HUES64 (cell line): ENCODE measurements around the gene MLLT3.

Source experiments
- H3K27ac ChIP-seq: 2 replicates; pipeline ENCODE4 v1.7.0; 2013; ENCODE audit warnings: low read depth, low read length, inconsistent platforms
- H3K27me3 ChIP-seq: 2 replicates; pipeline ENCODE4 v1.6.1; 2013; ENCODE audit warnings: mild to moderate bottlenecking, low read length; ENCODE audit not compliant: insufficient read depth
- H3K36me3 ChIP-seq: 2 replicates; pipeline ENCODE4 v1.6.1; 2013; ENCODE audit warnings: mild to moderate bottlenecking, low read length; ENCODE audit not compliant: insufficient read depth
- H3K4me1 ChIP-seq: 2 replicates; pipeline ENCODE4 v1.6.1; 2013; ENCODE audit warnings: mild to moderate bottlenecking, low read length, moderate library complexity; ENCODE audit not compliant: insufficient read depth
- H3K4me3 ChIP-seq: 2 replicates; pipeline ENCODE4 v1.5.1; 2013; ENCODE audit warnings: mild to moderate bottlenecking, low read length, moderate library complexity
- H3K9ac ChIP-seq: 2 replicates; pipeline ENCODE4 v1.6.1; 2013; ENCODE audit warnings: mild to moderate bottlenecking, low read depth, low read length
- H3K9me3 ChIP-seq: 2 replicates; pipeline ENCODE4 v1.6.1; 2013; ENCODE audit warnings: low read depth, low read length; ENCODE audit not compliant: insufficient read depth
- WGBS: fragments of 150-250, 120-280 bp; methylation state at CpG from one replicate; pipeline ENCODE4 v1.1.7; 2013; ENCODE audit warnings: missing lambda C conversion rate; 5-methylcytosine and 5-hydroxymethylcytosine counted together

MLLT3 gene

DNA sequence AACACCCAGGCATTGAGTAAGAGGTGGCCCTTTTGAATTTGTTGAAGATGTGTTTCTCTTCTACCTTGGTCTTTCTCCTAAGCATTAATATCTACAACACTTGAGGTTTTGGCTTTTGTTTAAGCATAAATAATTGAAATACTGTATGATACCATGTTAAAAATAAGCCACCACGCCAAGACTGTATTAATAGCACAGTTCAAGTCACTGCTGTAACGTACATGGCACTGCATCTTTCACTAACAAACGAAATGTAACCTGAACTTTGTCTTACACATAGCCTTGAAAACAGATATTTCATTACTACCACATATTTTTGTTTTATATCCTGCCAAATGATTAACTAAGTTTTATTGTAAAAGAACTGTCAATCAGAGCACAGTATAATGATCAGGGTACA lies 112.8 kb downstream of the MLLT3 start:
- WGBS, result 91% methylated on average over 3 of the region's 3 CpGs
- no peak overlapping the region for H3K27ac ChIP-seq

DNA sequence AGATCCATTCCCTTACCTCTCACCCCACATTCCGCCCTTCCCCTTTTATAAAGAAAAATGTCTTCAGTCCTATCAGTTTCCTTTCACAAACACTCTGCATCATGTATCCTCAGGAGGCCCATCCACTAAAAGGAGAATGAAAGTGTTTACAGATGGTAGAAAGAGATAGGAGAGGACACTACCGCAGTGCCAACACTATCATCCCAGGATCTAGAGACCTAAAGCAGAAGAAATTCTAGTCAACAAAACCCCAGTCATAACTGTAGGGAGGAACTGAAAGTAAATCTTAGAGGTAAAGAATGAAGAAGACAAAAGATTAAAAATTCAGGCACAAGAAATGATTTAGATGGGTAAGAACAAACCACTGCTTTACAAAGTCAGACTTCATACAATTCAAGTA lies 114.1 kb downstream of the MLLT3 start:
- H3K4me1 ChIP-seq, result no peaks in the 10 kb centered on the region
- no peaks in the 10 kb centered on the region for H3K36me3 ChIP-seq
- 100% methylated on average over 1 of the region's 2 CpGs for WGBS
- H3K27ac ChIP-seq, result no peak overlapping the region
- no peak overlapping the region for H3K9ac ChIP-seq
- H3K27me3 ChIP-seq, result no peaks in the 10 kb centered on the region
- no peak overlapping the region for H3K4me3 ChIP-seq
- no peaks in the 10 kb centered on the region for H3K9me3 ChIP-seq

More for the DNA sequence above, 112.8 kb downstream of the MLLT3 start:
- Histone ChIP-seq H3K9ac (no peak overlapping the region), H3K9me3 (no peaks in the 10 kb centered on the region), H3K4me1 (no peaks in the 10 kb centered on the region), H3K27me3 (no peaks in the 10 kb centered on the region), H3K36me3 (no peaks in the 10 kb centered on the region), H3K4me3 (no peak overlapping the region)

- no peaks in the 10 kb centered on the region for H3K27me3 ChIP-seq
- no peaks in the 10 kb centered on the region for H3K9me3 ChIP-seq
- H3K4me1 ChIP-seq, result no peaks in the 10 kb centered on the region
- no peak overlapping the region for H3K4me3 ChIP-seq
- no peak overlapping the region for H3K27ac ChIP-seq
- H3K9ac ChIP-seq, result no peak overlapping the region
- H3K36me3 ChIP-seq, result no peaks in the 10 kb centered on the region
- WGBS, result 57% methylated on average over 1 of the region's 1 CpG
These were observed 114.9 kb downstream of the MLLT3 start for GRCh38 chr9:20507431-20507830.

- Histone ChIP-seq H3K9me3 (no peaks in the 10 kb centered on the region), H3K36me3 (no peaks in the 10 kb centered on the region), H3K4me3 (no peak overlapping the region), H3K4me1 (no peaks in the 10 kb centered on the region), H3K9ac (no peak overlapping the region), H3K27ac (no peak overlapping the region), H3K27me3 (no peaks in the 10 kb centered on the region)
- WGBS, result 89% methylated on average over 11 of the region's 11 CpGs
These were observed 116.0 kb downstream of the MLLT3 start for GRCh38 chr9:20506099-20506900.

GRCh38 chr9:20505574-20505973 lies 116.7 kb downstream of the MLLT3 start:
- H3K9ac ChIP-seq, result no peak overlapping the region
- WGBS, result 98% methylated on average over 5 of the region's 5 CpGs
- no peak overlapping the region for H3K27ac ChIP-seq
- H3K9me3 ChIP-seq, result no peaks in the 10 kb centered on the region
- H3K4me3 ChIP-seq, result no peak overlapping the region
- H3K4me1 ChIP-seq, result no peaks in the 10 kb centered on the region
- no peaks in the 10 kb centered on the region for H3K27me3 ChIP-seq
- H3K36me3 ChIP-seq, result no peaks in the 10 kb centered on the region

DNA sequence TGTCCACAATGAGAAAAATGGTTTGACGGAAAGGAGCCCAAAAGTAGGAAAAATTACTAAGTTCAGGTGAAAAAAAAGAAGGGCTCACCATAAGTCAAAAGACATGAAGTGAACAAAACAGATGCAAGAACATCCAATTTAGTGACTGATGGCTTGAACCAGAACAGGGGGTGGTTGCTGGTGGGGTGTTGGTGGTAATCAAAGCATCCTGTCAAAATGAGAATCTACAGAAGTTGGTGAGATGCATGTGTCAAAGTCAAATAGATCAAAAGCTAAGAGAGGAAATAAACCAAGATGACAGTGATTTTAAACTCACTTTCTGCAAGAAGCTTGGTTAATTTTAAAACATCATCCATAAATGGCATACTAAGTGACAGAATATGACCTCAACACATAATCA lies 117.4 kb downstream of the MLLT3 start:
- 98% methylated on average over 1 of the region's 1 CpG for WGBS
- Histone ChIP-seq H3K4me1 (no peaks in the 10 kb centered on the region), H3K27ac (no peak overlapping the region), H3K9ac (no peak overlapping the region), H3K4me3 (no peak overlapping the region), H3K27me3 (no peaks in the 10 kb centered on the region), H3K9me3 (no peaks in the 10 kb centered on the region), H3K36me3 (no peaks in the 10 kb centered on the region)

- Histone ChIP-seq H3K27ac (no peak overlapping the region), H3K4me1 (no peaks in the 10 kb centered on the region), H3K36me3 (no peaks in the 10 kb centered on the region), H3K9ac (no peak overlapping the region), H3K9me3 (no peaks in the 10 kb centered on the region), H3K4me3 (no peak overlapping the region), H3K27me3 (no peaks in the 10 kb centered on the region)
- 98% methylated on average over 2 of the region's 2 CpGs for WGBS
These were observed 122.2 kb downstream of the MLLT3 start for GRCh38 chr9:20500101-20500500.

GRCh38 chr9:20499013-20499412 lies 123.3 kb downstream of the MLLT3 start:
- Histone ChIP-seq H3K27me3 (no peaks in the 10 kb centered on the region), H3K9ac (no peak overlapping the region), H3K27ac (no peak overlapping the region), H3K36me3 (no peaks in the 10 kb centered on the region), H3K4me1 (no peaks in the 10 kb centered on the region), H3K4me3 (no peak overlapping the region), H3K9me3 (no peaks in the 10 kb centered on the region)

DNA sequence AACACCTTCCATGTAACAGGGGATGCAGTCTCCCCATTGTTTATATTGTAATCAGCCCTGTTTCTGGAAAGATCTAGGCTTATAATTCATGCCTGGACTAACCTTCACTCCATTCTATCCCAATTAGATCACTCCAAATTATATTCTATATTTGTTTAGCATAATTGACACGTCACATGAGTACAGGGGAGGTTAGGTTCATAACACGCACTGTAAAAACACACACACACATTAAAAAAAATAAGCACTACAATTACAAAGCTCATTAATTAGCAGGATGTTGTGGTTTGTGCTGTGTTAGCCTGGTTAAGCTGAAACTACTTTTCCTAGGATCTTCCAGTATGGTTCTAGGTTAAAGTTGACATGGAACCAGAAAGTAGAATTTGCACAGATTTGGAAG lies 126.0 kb downstream of the MLLT3 start:
- H3K9me3 ChIP-seq, result no peaks in the 10 kb centered on the region
- H3K27me3 ChIP-seq, result no peaks in the 10 kb centered on the region
- no peak overlapping the region for H3K9ac ChIP-seq
- H3K27ac ChIP-seq, result no peak overlapping the region
- H3K4me1 ChIP-seq, result no peaks in the 10 kb centered on the region
- WGBS, result no CpG with 5 or more reads among the region's 2 CpGs
- H3K36me3 ChIP-seq, result no peaks in the 10 kb centered on the region
- no peak overlapping the region for H3K4me3 ChIP-seq

GRCh38 chr9:20495098-20495497 lies 127.2 kb downstream of the MLLT3 start:
- no peaks in the 10 kb centered on the region for H3K36me3 ChIP-seq
- no peak overlapping the region for H3K9ac ChIP-seq
- WGBS, result 52% methylated on average over 3 of the region's 3 CpGs
- H3K4me1 ChIP-seq, result peaks cover 3% of the 10 kb centered on the region; the same call in 1 of the 2 replicates
- no peaks in the 10 kb centered on the region for H3K9me3 ChIP-seq
- H3K27ac ChIP-seq, result no peak overlapping the region
- H3K27me3 ChIP-seq, result no peaks in the 10 kb centered on the region
- no peak overlapping the region for H3K4me3 ChIP-seq

- peaks cover 3% of the 10 kb centered on the region; the same call in 1 of the 2 replicates for H3K4me1 ChIP-seq
- H3K9me3 ChIP-seq, result no peaks in the 10 kb centered on the region
- H3K27me3 ChIP-seq, result no peaks in the 10 kb centered on the region
- H3K4me3 ChIP-seq, result no peak overlapping the region
- no peaks in the 10 kb centered on the region for H3K36me3 ChIP-seq
- WGBS, result 93% methylated on average over 1 of the region's 1 CpG
- no peak overlapping the region for H3K27ac ChIP-seq
- H3K9ac ChIP-seq, result no peak overlapping the region
These were observed 128.3 kb downstream of the MLLT3 start for GRCh38 chr9:20494035-20494434.

GRCh38 chr9:20492772-20493171 lies 129.5 kb downstream of the MLLT3 start:
- H3K27me3 ChIP-seq, result no peaks in the 10 kb centered on the region
- WGBS, result 91% methylated on average over 1 of the region's 1 CpG

More at GRCh38 chr9:20492772-20493171, 129.5 kb downstream of the MLLT3 start:
- Histone ChIP-seq H3K36me3 (no peaks in the 10 kb centered on the region), H3K27ac (no peak overlapping the region), H3K9ac (no peak overlapping the region), H3K4me3 (no peak overlapping the region), H3K4me1 (peaks cover 3% of the 10 kb centered on the region; the same call in 1 of the 2 replicates), H3K9me3 (no peaks in the 10 kb centered on the region)
